A673 (cell line): ENCODE measurements around the gene CRISP1.

Experiments
- EZH2 ChIP-seq: fragments of 200-600 bp; sonication (generic); IDR thresholded peaks from 2 replicates; pipeline ENCODE4 v1.6.1; 2017; ENCODE audit warnings: borderline replicate concordance, low read depth, mild to moderate bottlenecking, mixed read lengths, antibody characterized with exemption, low read length; ENCODE audit not compliant: poor library complexity, severe bottlenecking
- TF ChIP-seq, protein P1 (sequence below): fragments of 300-800, 200-600 bp; sonication (generic); conservative IDR thresholded peaks from 2 replicates; pipeline ENCODE4 v1.5.1; 2017; ENCODE audit warnings: low read depth, mild to moderate bottlenecking, antibody characterized with exemption, low read length, moderate library complexity, mixed read lengths

DNA sequence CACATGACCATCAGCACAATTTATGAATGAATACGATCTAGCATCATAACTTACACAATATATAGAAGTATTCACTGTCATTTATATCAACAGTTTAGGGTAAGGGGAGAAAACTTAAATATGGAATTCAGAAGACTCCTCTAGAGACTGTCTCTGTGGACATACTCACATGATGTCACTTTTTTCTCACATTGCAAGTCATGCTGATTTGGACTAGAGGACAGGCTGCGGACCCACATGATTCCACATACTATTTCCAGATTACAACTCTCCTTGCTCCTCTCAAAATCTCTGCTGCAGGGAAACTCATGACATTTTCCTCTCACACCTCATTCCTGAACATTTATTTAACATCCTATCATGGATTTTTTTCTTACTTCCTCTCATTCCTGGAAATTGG is 13.4 kb downstream of the CRISP1 start:
- TF ChIP-seq, protein P1, sequence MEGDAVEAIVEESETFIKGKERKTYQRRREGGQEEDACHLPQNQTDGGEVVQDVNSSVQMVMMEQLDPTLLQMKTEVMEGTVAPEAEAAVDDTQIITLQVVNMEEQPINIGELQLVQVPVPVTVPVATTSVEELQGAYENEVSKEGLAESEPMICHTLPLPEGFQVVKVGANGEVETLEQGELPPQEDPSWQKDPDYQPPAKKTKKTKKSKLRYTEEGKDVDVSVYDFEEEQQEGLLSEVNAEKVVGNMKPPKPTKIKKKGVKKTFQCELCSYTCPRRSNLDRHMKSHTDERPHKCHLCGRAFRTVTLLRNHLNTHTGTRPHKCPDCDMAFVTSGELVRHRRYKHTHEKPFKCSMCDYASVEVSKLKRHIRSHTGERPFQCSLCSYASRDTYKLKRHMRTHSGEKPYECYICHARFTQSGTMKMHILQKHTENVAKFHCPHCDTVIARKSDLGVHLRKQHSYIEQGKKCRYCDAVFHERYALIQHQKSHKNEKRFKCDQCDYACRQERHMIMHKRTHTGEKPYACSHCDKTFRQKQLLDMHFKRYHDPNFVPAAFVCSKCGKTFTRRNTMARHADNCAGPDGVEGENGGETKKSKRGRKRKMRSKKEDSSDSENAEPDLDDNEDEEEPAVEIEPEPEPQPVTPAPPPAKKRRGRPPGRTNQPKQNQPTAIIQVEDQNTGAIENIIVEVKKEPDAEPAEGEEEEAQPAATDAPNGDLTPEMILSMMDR = no peak
- TF ChIP-seq EZH2 = no peak
